ENCODE results near the gene BUD23. TPM values are rescaled to one million over a fixed set of nuclear protein-coding genes. Genes with fewer than 3 reads are reported as not detected.

BUD23 gene
- total and polyA plus RNA-seq, 9 of the 15 experiments (the other 6 are each of a cell fraction or from before 2014, with no cell fraction given) = 79.5 to 270 (median 150) TPM

- TF ChIP-seq NEUROD1 (IDR thresholded peaks at IDR 0.05; ENCODE audit: borderline replicate concordance, low read depth, low read length, partially characterized antibody) (no peak), ZNF347 (CRISPR knock-in tag; IDR thresholded peaks at IDR 0.05; ENCODE audit: low read depth) (no peak), TEAD4 (IDR thresholded peaks at IDR 0.05; ENCODE audit: low read length) (peak; percentile 60; the same call in 1 of the 2 replicates), TEAD4 (CRISPR knock-in tag; IDR thresholded peaks at IDR 0.05; ENCODE audit: borderline replicate concordance) (no peak), WHSC1 (IDR thresholded peaks at IDR 0.05; ENCODE audit: low read length) (no peak), CEBPG (CRISPR knock-in tag; IDR thresholded peaks at IDR 0.05) (no peak), CEBPG (tag; conservative IDR thresholded peaks at IDR 0.05 in 1 of 2, IDR thresholded peaks at IDR 0.05 in 1 of 2) (no peak), PHF8 (IDR thresholded peaks at IDR 0.05; ENCODE audit: borderline replicate concordance, low read length) (no peak), NR3C1 (CRISPR knock-in tag; IDR thresholded peaks at IDR 0.05) (no peak), ATF1 (CRISPR knock-in tag; IDR thresholded peaks at IDR 0.05) (no peak), ATF1 (tag; IDR thresholded peaks at IDR 0.05) (no peak), FOSL1 (tag; conservative IDR thresholded peaks at IDR 0.05) (peak; percentile 38; the same call in 1 of the 2 replicates), ZNF79 (CRISPR knock-in tag; IDR thresholded peaks at IDR 0.05; ENCODE audit: low read depth) (no peak), NCOA1 (IDR thresholded peaks at IDR 0.05; ENCODE audit: low read depth) (no peak), CCNT2 (IDR thresholded peaks at IDR 0.05; ENCODE audit: borderline replicate concordance, extremely low read depth, insufficient read length, low read depth, low read length) (no peak), ZSCAN32 (CRISPR knock-in tag; IDR thresholded peaks at IDR 0.05) (no peak), TOE1 (IDR thresholded peaks at IDR 0.05; ENCODE audit: borderline replicate concordance) (no peak), TOE1 (CRISPR knock-in tag; IDR thresholded peaks at IDR 0.05; ENCODE audit: borderline replicate concordance, low read depth) (no peak), KLF10 (CRISPR knock-in tag; IDR thresholded peaks at IDR 0.05) (no peak), RREB1 (CRISPR knock-in tag; IDR thresholded peaks at IDR 0.05) (0 out of 2 replicates have a peak, but pooled peaks have one; percentile 81), ZNF197 (CRISPR knock-in tag; IDR thresholded peaks at IDR 0.05; ENCODE audit: low read depth) (no peak)
- TF ChIP-seq, protein P1, sequence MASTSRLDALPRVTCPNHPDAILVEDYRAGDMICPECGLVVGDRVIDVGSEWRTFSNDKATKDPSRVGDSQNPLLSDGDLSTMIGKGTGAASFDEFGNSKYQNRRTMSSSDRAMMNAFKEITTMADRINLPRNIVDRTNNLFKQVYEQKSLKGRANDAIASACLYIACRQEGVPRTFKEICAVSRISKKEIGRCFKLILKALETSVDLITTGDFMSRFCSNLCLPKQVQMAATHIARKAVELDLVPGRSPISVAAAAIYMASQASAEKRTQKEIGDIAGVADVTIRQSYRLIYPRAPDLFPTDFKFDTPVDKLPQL (IDR thresholded peaks at IDR 0.05; ENCODE audit: extremely low read depth, insufficient read length) = no peak
- TF ChIP-seq, protein P2, sequence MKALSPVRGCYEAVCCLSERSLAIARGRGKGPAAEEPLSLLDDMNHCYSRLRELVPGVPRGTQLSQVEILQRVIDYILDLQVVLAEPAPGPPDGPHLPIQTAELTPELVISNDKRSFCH (CRISPR knock-in tag; IDR thresholded peaks at IDR 0.05) = no peak
- TF ChIP-seq, protein P2 (tag; IDR thresholded peaks at IDR 0.05) = no peak
Measured at GRCh38 chr7:73730485-73730884, 47.1 kb downstream of the BUD23 start (continued).
